Hippocampal formation (tissue), 2 donors: Measurements from ENCODE around the gene GALNT6.
"Not testable (repeated sequence)": the region's sequence is repeated elsewhere in the genome, so short reads cannot be mapped to it uniquely, and the experiment has no call there.

Experiments used
- DNase-seq, 2 donors: peaks; one replicate each; lab custom pipeline; 2025; lab: John Stamatoyannopoulos, UW

Gene GALNT6

GRCh38 chr12:51358496-51358895 is 32.7 kb downstream of the GALNT6 start:
- DNase-seq, result no peak

- no peak for DNase-seq
These were observed 33.7 kb downstream of the GALNT6 start for GRCh38 chr12:51357374-51358047.

GRCh38 chr12:51351913-51352532 is 39.2 kb downstream of the GALNT6 start:
- DNase-seq, result peak; percentile 39 to 52

- no peak for DNase-seq
These were observed 42.2 kb downstream of the GALNT6 start for GRCh38 chr12:51349026-51349425.

GRCh38 chr12:51348116-51348515 is 43.1 kb downstream of the GALNT6 start:
- no peak for DNase-seq

- DNase-seq, result no peak
These were observed 44.6 kb downstream of the GALNT6 start, which contains the start of gene CELA1 for GRCh38 chr12:51346581-51346980. Gene CELA1, minus strand, starts transcription at chr12:51346679. Its CDS starts 41 bp downstream, at chr12:51346638.

GRCh38 chr12:51345681-51346080 is 45.5 kb downstream of the GALNT6 start:
- DNase-seq, result no peak

- DNase-seq, result no peak
These were observed 48.0 kb downstream of the GALNT6 start for GRCh38 chr12:51343201-51343600.

- no peak for DNase-seq
These were observed 48.8 kb downstream of the GALNT6 start for GRCh38 chr12:51342416-51342815.

- DNase-seq, result peak; percentile 57 to 82
These were observed 49.8 kb downstream of the GALNT6 start for GRCh38 chr12:51341251-51342007.

GRCh38 chr12:51339750-51340149 is 51.5 kb downstream of the GALNT6 start:
- no peak for DNase-seq

GRCh38 chr12:51337336-51337735 is 53.9 kb downstream of the GALNT6 start:
- DNase-seq, result not testable (repeated sequence)

- no peak for DNase-seq
These were observed 55.3 kb downstream of the GALNT6 start for GRCh38 chr12:51335931-51336330.

- DNase-seq, result no peak
These were observed 56.4 kb downstream of the GALNT6 start for GRCh38 chr12:51334764-51335163.

GRCh38 chr12:51333536-51333935 is 57.7 kb downstream of the GALNT6 start:
- DNase-seq, result no peak

- no peak for DNase-seq
These were observed 61.0 kb downstream of the GALNT6 start for GRCh38 chr12:51330186-51330585.

- no peak for DNase-seq
These were observed 61.5 kb downstream of the GALNT6 start for GRCh38 chr12:51329742-51330141.

- DNase-seq, result no peak
These were observed 62.6 kb downstream of the GALNT6 start for GRCh38 chr12:51328587-51328986.

GRCh38 chr12:51326698-51327439 is 64.3 kb downstream of the GALNT6 start:
- peak; percentile 25 for DNase-seq

- DNase-seq, result no peak
These were observed 66.3 kb downstream of the GALNT6 start for GRCh38 chr12:51324953-51325352.

GRCh38 chr12:51323966-51324895 is 67.0 kb downstream of the GALNT6 start, which contains the start of gene BIN2:
Gene BIN2, minus strand, starts transcription at chr12:51324174. Its CDS starts 72 bp downstream, at chr12:51324102.
- peak in 1 of 2 donors; percentile 16 for DNase-seq
